Right lobe of liver (tissue), 4 donors: Measurements from ENCODE around the gene GNAT1.
"Not testable (repeated sequence)": the region's sequence is repeated elsewhere in the genome, so short reads cannot be mapped to it uniquely, and the experiment has no call there.

Source experiments
- POLR2A ChIP-seq: fragments of 450-650 bp; IDR thresholded peaks from one replicate; pipeline ENCODE4 v1.6.1; 2017; ENCODE audit warnings: antibody characterized with exemption, mild to moderate bottlenecking
- TF ChIP-seq, protein P1 (sequence below), 4 donors: fragments of 200-600 bp in 3 of 4; fragments of 450-650 bp in 1 of 4; IDR thresholded peaks; one replicate each; pipeline versions ENCODE4 v1.5.1 to v1.8.0; 2016 to 2022; ENCODE audit warnings: antibody characterized with exemption in 4 of 4, mild to moderate bottlenecking in 2 of 4
- donor health status: DM: no; HTN: no; CAD: no.
- donor health status: DM: no; HTN: no; CAD: no.
- donor health status: DM: no; HTN: yes; CAD: no.

DNA sequence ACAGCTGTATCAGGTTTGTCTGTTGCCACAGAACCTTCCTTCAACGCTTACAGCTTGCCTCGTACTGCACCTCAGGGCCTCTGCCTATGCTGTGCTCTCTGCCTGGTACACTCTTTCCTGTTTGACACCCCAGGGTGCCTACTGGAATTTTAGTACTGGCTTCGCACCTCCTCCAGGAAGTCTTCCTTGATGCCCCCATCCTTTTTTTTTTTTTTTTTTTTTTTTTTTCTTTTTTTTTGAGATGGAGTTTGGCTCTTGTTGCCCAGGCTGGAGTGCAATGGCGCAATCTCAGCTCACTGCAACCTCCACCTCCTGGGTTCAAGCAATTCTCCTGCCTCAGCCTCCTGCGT lies 19.9 kb downstream of the GNAT1 start:
- not testable (repeated sequence) for TF ChIP-seq POLR2A
- TF ChIP-seq, protein P1, sequence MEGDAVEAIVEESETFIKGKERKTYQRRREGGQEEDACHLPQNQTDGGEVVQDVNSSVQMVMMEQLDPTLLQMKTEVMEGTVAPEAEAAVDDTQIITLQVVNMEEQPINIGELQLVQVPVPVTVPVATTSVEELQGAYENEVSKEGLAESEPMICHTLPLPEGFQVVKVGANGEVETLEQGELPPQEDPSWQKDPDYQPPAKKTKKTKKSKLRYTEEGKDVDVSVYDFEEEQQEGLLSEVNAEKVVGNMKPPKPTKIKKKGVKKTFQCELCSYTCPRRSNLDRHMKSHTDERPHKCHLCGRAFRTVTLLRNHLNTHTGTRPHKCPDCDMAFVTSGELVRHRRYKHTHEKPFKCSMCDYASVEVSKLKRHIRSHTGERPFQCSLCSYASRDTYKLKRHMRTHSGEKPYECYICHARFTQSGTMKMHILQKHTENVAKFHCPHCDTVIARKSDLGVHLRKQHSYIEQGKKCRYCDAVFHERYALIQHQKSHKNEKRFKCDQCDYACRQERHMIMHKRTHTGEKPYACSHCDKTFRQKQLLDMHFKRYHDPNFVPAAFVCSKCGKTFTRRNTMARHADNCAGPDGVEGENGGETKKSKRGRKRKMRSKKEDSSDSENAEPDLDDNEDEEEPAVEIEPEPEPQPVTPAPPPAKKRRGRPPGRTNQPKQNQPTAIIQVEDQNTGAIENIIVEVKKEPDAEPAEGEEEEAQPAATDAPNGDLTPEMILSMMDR (IDR thresholded peaks at IDR 0.05) = not testable (repeated sequence)
